AG04449 (cell line): ENCODE data around the gene SLC46A1.

ENCODE experiments used
- CTCF ChIA-PET: fragments of 350-600 bp; formaldehyde crosslinking; extraction: SDS; loops from one replicate; lab custom pipeline; 2021; ENCODE audit warnings: antibody characterized with exemption; lab: Yijun Ruan, JAX
- POLR2A ChIA-PET: fragments of 400-600, 350-600 bp; formaldehyde crosslinking; extraction: SDS; loops from one replicate; lab custom pipeline; 2020; ENCODE audit warnings: antibody characterized with exemption, inconsistent platforms; lab: Yijun Ruan, JAX
- DNase-seq: peaks from one replicate; pipeline ENCODE4 v3.0.0-alpha.2; 2010; ENCODE audit warnings: low read depth, low spot score
- H3K4me3 ChIP-seq: 2 replicates; pipeline ENCODE4 v1.5.1; 2011; ENCODE audit warnings: low read depth, mild to moderate bottlenecking, control low read depth, low read length
- TF ChIP-seq, protein P1 (sequence below): IDR thresholded peaks from one replicate; pipeline ENCODE4 v1.5.1; 2011; ENCODE audit warnings: mild to moderate bottlenecking, moderate library complexity, low read length, control low read depth, inconsistent platforms; ENCODE audit not compliant: insufficient read depth; ENCODE audit errors: missing control alignments

SLC46A1 gene

DNA sequence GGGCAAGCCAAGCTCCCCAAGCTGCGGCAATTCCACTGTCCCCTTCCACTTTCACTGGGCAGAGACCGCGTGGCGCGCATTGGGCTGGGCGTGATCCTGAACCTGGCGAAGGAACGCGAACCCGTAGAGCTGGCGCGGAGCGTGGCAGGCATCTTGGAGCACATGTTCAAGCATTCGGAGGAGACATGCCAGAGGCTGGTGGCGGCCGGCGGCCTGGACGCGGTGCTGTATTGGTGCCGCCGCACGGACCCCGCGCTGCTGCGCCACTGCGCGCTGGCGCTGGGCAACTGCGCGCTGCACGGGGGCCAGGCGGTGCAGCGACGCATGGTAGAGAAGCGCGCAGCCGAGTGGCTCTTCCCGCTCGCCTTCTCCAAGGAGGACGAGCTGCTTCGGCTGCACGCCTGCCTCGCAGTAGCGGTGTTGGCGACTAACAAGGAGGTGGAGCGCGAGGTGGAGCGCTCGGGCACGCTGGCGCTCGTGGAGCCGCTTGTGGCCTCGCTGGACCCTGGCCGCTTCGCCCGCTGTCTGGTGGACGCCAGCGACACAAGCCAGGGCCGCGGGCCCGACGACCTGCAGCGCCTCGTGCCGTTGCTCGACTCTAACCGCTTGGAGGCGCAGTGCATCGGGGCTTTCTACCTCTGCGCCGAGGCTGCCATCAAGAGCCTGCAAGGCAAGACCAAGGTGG, 24.7 kb downstream of the SLC46A1 start:
- no peak for DNase-seq
- ChIA-PET CTCF (interaction anchor here (1.3 kb wide), 2 partner anchors 36 to 170 kb away, joined by 3 to 4 read pairs; no protein-coding TSS in a partner anchor), POLR2A (no interaction called here)
- TF ChIP-seq, protein P1, sequence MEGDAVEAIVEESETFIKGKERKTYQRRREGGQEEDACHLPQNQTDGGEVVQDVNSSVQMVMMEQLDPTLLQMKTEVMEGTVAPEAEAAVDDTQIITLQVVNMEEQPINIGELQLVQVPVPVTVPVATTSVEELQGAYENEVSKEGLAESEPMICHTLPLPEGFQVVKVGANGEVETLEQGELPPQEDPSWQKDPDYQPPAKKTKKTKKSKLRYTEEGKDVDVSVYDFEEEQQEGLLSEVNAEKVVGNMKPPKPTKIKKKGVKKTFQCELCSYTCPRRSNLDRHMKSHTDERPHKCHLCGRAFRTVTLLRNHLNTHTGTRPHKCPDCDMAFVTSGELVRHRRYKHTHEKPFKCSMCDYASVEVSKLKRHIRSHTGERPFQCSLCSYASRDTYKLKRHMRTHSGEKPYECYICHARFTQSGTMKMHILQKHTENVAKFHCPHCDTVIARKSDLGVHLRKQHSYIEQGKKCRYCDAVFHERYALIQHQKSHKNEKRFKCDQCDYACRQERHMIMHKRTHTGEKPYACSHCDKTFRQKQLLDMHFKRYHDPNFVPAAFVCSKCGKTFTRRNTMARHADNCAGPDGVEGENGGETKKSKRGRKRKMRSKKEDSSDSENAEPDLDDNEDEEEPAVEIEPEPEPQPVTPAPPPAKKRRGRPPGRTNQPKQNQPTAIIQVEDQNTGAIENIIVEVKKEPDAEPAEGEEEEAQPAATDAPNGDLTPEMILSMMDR: peak; percentile 24
- no peak overlapping the region for H3K4me3 ChIP-seq

DNA sequence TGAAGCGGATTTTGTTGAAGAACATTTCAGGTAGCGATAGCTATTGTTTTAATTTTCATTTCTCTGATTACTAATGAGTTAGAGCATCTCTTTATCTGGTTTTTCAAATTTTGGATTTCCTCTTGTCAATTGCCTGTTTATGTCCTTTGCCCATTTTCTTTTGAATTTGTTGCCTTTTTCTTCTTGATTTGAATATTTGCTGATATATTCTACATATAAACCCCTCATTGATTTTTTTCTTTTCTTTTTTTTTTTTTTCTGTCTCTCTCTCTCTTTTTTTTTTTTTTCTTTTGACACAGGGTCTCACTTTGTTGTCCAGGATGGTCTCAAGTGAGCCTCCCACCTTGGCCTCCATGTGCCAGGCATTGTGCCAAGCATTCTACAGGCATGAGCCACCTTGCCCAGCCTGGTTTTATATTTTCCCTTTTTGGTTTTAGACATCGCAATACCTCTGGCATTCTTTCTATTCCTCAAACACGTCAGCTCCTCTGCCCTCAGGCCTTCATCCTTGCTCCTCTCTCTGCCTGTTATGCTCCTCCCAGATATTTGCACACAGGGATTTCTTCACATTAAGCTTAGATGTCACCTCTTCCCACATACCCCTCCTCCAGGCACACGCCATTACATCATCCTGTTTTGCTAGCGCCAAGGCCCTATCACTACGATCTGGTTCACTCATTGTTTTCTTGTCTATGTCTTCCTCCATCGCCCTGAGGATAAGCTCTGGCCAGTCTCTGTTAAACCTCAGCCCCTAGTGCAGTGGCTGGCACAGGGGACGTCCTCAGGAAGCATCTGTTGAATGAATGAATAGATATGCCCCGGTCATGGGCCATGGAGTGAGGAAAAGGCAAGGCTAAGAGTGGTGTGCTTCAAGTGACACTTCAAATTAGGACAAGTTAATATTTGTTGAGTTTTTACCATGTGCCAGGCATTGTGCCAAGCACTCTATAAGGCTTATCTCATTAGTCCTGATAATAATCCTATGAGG, 25.9 kb downstream of the SLC46A1 start:
- TF ChIP-seq, protein P1: no peak
- H3K4me3 ChIP-seq: no peak overlapping the region
- CTCF ChIA-PET: interaction anchor here (1.3 to 1.4 kb wide), 3 partner anchors 23 to 171 kb away, joined by 3 to 4 read pairs (median 3); partner anchors contain the start of gene POLDIP2
- POLR2A ChIA-PET: no interaction called here
- DNase-seq: no peak

DNA sequence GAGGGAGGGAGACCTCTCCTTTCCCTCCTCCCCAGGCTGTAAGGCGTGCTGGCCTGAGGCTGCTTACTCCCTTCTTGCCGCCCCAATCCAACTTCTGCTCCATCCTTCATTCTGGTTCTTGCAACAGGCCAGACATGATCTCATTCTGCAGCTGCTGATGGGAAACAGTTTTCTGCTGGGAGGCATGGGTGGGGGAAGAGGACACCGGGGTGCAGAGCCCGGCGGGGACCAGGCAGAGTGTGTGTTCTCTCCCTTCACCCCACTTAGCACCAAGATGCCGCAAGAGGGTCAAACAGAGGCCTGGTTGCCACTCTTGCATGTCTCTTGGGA, 33.1 kb downstream of the SLC46A1 start:
- CTCF ChIA-PET: interaction anchor here (1.3 kb wide), 1 partner anchor 26 kb away, joined by 3 read pairs; no protein-coding TSS in a partner anchor
- H3K4me3 ChIP-seq: peak overlapping the region; percentile 65
- DNase-seq: no peak

DNA sequence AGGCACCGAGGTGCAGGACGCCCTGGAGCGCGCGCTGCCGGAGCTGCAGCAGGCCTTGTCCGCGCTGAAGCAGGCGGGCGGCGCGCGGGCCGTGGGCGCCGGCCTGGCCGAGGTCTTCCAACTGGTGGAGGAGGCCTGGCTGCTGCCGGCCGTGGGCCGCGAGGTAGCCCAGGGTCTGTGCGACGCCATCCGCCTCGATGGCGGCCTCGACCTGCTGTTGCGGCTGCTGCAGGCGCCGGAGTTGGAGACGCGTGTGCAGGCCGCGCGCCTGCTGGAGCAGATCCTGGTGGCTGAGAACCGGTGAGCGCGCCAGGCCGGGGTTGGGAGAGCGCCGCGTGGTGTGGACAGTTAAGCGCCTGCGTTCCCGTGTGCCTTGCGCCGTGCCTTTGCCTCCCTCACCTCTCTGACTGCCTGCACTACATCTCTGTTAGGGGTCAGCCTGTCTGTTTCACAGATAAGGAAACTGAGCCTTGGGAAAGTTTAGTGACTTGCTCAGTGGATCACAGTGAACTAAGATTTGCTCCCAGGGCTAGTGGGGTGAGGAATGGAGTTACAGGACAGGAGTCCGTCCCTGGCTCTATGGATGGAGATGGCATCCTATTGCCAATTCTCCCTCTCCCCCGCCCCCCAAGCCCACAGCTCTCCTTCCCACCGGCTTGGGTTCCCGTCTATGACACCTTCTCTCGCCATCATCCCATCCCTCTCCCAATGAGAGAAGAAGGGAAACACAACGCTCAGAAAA, 33.6 kb downstream of the SLC46A1 start:
- TF ChIP-seq, protein P1: no peak
- no peak for DNase-seq
- ChIA-PET POLR2A (interaction anchor here (1.2 to 2.5 kb wide), 2 partner anchors 15 kb away, joined by 3 to 15 read pairs; partner anchors contain the start of gene POLDIP2), CTCF (interaction anchor here (1.3 kb wide), 1 partner anchor 26 kb away, joined by 3 read pairs; no protein-coding TSS in a partner anchor)
- H3K4me3 ChIP-seq: peak overlapping the region; percentile 65

More for the DNA sequence above, 33.1 kb downstream of the SLC46A1 start:
- TF ChIP-seq, protein P1: no peak
- POLR2A ChIA-PET: interaction anchor here (1.2 kb wide), 1 partner anchor 15 kb away, joined by 3 read pairs; the partner anchor contains the start of gene POLDIP2

DNA sequence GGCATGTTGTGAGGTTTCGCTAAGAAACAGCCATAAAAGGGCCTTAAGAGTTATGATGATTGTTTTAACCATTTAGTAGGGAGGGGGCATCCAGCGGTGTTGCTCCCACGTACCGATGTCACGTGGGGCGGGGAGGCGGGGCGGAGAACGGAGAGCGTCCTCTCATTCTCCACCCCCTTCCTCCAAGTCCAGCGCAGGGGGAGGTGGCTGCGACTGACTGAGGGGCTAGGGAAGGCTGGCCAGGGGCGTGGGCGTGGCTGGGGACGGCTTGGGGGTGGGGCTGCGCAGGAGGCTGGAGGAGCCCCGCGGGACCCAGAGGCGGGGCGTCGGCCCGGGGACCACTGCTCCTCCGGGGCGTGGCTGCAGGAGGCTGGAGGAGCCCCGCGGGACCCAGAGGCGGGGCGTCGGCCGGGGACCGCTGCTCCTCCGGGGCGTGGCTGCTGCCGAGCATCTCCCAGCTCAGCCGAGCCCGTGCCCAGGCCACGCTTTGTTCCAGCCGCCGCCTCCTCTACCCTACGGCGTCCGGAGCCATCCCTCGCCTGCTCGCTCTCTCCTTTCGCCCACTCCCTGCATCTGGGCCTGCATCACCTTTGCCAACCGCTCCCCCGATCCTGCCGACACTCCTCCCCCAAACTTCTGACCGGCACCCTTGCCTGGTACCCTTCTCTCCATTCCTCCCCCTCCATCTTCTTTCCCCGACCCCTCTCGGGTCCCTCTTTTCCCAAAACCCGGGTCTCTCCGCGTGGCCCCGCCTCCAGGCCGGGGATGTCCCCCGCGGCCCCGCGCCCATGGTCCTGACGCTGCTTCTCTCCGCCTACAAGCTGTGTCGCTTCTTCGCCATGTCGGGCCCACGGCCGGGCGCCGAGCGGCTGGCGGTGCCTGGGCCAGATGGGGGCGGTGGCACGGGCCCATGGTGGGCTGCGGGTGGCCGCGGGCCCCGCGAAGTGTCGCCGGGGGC, 34.5 kb downstream of the SLC46A1 start, which contains the start of gene SARM1:
TSS of gene SARM1 (plus strand) at position 450 of the 958 bp plus-strand sequence. CDS start at position 789, 339 bp downstream.
- H3K4me3 ChIP-seq: peak within 1 kb of the TSS; percentile 65
- TF ChIP-seq, protein P1: no peak
- CTCF ChIA-PET: interaction anchor here (0.8 kb wide), 1 partner anchor 27 kb away, joined by 3 read pairs; no protein-coding TSS in a partner anchor

More for the DNA sequence above, 34.5 kb downstream of the SLC46A1 start, which contains the start of gene SARM1:
- no peak for DNase-seq
- POLR2A ChIA-PET: interaction anchor here (0.7 to 2.5 kb wide), 2 partner anchors 14 to 64 kb away, joined by 3 to 15 read pairs; partner anchors contain the start of gene POLDIP2
